Medulla oblongata (tissue), 1 donor: Measurements from ENCODE around the gene IGSF8.

ENCODE experiments used
- DNase-seq: peaks from one replicate; pipeline ENCODE4 v3.0.0-alpha.2; 2015; ENCODE audit errors: extremely low spot score

Gene IGSF8

GRCh38 chr1:160087118-160087662, 11.2 kb downstream of the IGSF8 start:
- no peak for DNase-seq

DNA sequence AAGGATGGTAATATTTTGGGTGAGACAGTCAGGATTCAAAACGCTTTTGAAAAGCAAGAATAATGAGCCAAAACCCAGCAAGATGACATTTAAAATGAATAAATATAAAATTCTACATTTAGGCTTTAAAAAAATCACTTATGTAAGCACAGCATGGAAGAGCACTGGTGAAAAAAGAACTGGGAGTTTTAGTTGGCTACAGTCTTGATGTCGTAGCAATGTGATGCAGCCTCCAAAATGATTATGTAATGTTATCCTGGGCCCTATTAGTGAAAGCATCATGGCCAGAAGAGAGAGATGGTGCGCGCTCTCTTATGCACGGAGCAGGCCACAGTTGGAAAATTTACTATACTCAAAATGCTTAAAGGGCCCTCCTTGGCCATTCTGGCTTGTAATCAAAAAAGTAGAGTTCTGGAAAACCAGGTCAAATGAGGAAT, 11.9 kb downstream of the IGSF8 start:
- peak; percentile 53 for DNase-seq

DNA sequence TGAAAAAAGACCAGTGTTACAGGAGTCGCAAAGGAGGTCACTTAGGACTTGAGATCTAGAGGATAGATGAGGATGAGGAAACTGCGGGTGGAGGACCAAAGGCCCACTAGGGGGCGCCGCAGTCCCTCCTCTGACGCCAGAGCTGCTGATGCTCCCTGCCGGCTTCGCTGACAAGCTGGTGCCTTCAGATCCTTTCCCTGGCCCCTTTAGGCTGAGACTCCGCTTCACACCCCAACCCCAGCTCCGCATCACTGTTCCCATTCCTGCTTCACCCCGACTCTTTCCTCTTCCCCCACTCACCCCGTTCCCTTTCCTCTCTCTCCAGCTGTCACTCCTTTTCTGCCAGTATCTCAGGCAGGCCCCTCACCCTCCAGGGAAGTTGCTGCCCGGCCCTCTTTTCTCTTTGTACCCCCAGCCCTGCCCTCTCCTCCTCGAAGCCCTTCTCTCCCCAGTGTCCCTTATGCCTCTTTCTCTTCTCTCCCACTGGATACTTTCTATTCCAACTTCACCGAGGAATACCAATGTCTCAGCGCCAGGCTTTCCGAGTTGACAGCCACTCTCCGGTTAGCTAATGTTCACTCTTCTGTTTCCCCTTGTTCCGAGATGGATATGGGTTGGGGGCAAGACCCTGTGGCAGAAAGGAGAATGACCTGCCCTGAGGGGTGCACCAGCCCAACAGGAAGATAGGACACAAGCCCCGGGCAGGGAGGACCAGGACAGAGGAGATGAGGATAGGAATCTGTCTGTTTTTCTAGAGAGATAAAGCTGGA, 12.5 kb downstream of the IGSF8 start:
- DNase-seq = peak; percentile 93

DNA sequence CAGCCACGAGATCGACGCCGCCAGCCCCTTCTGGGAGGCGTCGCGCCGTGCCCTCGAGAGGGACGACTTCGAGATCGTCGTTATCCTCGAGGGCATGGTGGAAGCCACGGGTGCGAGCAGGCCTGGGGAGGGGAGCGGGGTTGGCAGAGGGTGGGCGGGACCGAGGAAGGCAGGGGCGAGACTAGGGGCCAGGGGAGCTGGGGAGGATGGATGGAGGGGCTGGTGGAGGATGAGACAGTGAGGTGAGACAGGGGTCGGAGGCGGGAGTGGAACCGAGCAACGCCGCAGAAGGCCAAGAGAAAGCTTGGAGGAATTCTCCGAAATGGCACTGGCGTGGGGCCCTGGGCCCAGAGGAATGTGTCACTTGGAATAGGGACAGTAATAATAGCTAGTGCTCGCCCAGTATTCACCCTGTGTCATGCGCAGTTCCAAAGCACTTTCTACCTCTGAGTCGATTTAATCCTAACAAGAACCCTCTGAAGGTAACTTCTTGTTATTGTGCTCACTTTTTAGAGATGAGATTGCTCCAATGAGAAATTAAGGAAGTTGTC, 13.6 kb downstream of the IGSF8 start:
- no peak for DNase-seq

GRCh38 chr1:160083968-160084770, 14.2 kb downstream of the IGSF8 start:
- peak; percentile 21 for DNase-seq

DNA sequence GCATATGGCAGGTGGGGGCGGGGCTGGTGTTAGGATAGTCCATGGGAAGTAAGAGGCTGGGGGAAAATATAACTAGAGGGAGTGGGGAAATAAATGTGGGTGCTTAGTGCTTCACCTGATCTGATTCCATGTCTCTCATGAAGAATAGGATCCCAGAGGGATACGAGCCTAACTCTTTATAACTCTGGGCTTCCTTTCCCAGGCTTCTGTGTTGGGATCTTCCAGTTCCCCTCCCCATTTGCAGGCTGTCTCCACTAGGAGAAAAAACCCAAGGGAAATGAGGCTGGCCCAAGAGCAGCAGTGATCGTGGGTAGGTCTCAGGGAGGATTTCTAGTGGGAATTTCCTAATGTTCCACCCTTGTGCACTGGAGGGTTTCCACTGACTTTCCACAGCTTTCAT, 15.5 kb downstream of the IGSF8 start:
- no peak for DNase-seq

DNA sequence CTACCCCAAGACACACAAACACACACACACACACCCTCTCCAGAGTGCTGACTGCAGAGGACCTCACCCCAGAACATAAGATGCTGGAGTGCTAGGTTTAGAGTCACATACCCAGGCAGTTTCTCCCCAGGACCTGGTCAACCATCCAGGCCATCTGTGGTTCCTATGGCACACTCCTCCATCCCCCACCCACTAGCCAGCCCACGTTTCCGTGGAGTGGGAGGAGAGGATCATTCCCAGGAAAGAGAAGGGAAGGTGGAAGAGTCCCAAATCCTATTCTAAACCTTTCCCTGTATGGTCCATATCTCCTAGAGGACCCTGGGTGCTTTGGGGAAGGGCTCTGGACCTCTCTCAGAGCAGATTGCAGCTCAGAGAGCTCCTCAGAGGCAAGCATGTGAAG, 15.9 kb downstream of the IGSF8 start:
- DNase-seq = no peak

DNA sequence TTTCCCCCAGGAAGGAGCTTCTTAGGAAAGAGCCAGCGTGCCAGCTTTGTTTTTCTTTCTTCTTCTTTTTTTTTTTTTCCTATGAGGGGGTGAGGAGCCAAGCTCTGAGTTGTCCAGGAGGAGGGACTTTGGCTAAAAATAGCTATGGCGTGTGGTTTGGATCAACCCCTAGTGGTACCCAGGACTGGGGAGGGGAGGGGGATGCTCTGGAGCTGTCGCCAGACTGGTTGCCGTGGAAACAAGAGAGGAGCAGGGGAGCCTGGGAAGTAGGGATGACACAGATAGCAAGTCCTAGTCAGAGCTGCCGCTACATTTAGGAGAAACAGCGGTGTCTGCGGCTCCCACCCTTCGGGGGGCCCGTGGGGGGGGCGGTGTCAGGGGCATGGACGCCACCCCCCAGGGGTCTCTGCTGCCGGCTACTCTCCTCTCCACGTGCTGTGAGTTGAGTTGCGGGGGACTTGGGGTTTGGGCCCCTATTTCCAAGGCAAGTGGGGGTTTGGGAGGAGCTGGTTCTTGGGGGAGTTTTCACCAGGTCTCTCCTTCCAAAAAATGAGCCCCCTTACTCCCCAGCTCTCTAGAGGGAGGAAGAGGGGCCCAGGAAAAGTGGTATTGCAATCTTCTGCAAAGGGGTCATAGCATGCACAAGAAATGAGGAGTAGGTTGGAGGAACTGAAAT, 17.0 kb downstream of the IGSF8 start, which contains the start of gene KCNJ9:
Gene KCNJ9, plus strand, starts transcription at position 278 of the 676 bp plus-strand sequence. CDS start 2,493 bp downstream, outside the sequence.
- DNase-seq = peak; percentile 86

DNA sequence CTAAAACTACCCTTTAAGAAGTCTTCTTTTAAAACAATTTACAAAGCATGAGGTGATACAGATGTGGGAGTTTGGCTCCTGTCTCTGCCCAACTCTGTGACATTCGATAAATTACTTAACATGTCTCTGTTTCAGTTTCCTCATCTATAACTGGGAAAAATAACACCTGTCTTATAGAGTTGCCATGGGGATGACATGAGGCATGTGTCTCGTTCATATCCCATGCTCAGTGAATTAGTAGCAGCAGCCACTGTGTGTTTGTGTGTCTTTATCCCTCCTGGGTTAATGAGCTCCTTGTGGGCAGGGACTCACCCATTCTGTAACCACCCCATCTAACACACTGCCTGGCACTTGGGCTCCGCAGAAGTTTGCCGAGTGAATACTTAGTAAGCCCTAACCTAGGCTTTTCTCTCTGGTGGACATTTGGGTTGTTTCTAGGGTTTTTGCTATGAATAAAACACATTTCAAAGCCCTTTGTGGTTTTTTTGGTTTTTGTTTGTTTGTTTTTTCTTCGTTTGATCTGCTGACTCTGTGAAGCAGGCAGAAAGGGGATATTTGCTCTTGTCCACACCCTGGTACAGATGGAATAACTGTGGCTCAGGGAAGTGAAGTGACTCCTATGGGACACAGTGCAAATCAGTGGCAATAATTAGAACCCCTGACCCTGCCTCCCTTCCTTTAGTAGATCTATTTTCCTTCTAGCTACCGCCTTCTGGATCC, 17.9 kb downstream of the IGSF8 start:
- peak; percentile 17 for DNase-seq

GRCh38 chr1:160079448-160079847, 19.0 kb downstream of the IGSF8 start:
- DNase-seq = no peak

- peak; percentile 90 for DNase-seq
These were observed 19.8 kb downstream of the IGSF8 start for GRCh38 chr1:160078512-160079195.

- DNase-seq = peak; percentile 24
These were observed 20.9 kb downstream of the IGSF8 start for GRCh38 chr1:160077486-160077885.

- no peak for DNase-seq
These were observed 22.1 kb downstream of the IGSF8 start for GRCh38 chr1:160076295-160076694.

DNA sequence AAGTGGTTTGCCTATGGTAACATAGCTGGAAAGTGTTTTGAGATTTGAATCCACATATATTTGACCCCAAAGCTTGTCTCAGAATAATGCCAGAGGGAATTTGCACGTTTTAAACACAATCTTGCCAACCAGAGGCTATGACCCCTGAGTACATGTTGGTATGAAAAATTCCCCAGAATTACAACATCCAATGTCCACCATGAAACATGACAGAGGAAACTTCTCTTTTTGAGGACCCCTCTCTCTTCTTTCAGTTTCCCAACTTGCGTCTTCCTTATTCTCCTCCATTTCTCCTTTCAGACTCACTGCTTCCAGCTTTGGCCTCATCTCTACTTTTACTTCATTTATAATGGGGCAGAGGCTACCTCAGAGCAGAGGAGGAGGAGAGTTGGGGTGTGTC, 22.6 kb downstream of the IGSF8 start:
- DNase-seq = no peak

DNA sequence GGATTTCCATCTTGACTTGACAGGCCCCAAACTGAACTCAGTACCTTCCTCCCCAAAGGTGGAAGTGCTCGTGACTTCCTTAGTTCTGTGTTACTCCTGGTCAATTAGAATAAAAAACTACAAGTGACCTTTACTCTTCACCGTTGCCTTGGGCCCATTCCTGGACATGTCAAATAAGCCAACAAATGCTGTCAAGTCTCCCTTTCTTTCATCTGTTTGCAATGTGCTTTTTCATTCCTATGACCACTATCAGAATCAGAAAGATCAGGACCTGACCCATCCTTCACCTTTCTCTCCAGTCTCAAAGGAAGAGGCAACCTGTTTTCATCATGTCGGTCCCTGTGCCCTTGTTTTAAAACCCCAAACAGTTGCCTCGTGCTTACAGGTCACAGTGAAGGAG, 23.6 kb downstream of the IGSF8 start:
- no peak for DNase-seq

DNA sequence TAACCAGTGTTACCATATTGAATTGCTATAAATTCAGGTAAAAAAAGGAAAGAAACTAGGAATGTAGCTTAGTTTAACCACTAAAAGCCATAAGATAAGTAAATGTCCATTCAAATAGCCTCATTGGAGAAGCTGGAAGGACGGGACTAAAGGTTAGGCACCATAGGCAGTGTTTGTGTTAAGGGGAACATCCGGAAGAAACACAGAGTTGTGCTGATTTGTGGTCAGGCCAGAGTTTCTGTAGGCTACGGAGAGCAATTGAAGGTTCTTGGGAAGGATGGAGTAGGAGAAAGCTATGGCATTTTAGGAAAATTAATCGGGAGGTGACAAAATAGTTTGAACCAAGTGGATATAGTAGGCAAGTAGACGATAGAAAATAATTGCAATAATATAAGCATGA, 27.1 kb downstream of the IGSF8 start:
- DNase-seq = no peak

GRCh38 chr1:160070243-160071163, 27.9 kb downstream of the IGSF8 start:
- DNase-seq = peak; percentile 95

- no peak for DNase-seq
These were observed 28.8 kb downstream of the IGSF8 start, which contains the start of gene KCNJ10 for GRCh38 chr1:160069460-160070231. Gene KCNJ10, minus strand, starts transcription at chr1:160070160. Its CDS starts 27,628 bp downstream, at chr1:160042532.
